Neural cell (in vitro differentiated cells): ENCODE measurements around the gene ZNF524. TPM values are rescaled to one million over a fixed set of nuclear protein-coding genes. Genes with fewer than 3 reads are reported as not detected.

Experiments used
- H2AFZ ChIP-seq: fragments of 200-600, 300-800 bp; sonication (generic), shearing (Covaris generic); 2 replicates; pipeline ENCODE4 v1.6.0; 2014; ENCODE audit warnings: low read depth, mild to moderate bottlenecking, antibody characterized with exemption, low read length, moderate library complexity
- H3F3A ChIP-seq: fragments of 200-600 bp; shearing (Covaris generic); 2 replicates; pipeline ENCODE4 v1.6.1; 2016; ENCODE audit warnings: mild to moderate bottlenecking, moderate library complexity, mixed read lengths, antibody characterized with exemption, low read length; ENCODE audit not compliant: insufficient read depth, poor library complexity, severe bottlenecking
- H3K27ac ChIP-seq: fragments of 200-600, 300-800 bp; sonication (generic), shearing (Covaris generic); 2 replicates; pipeline ENCODE4 v1.5.1; 2014; ENCODE audit warnings: mild to moderate bottlenecking, low read length, moderate library complexity
- H3K27me3 ChIP-seq: fragments of 300-800, 200-600 bp; sonication (generic), shearing (Covaris generic); 2 replicates; pipeline ENCODE4 v1.6.0; 2014; ENCODE audit warnings: mild to moderate bottlenecking, low read depth, low read length, moderate library complexity; ENCODE audit not compliant: insufficient read depth
- H3K36me3 ChIP-seq: fragments of 300-800, 200-600 bp; sonication (generic), shearing (Covaris generic); 2 replicates; pipeline ENCODE4 v1.5.1; 2014; ENCODE audit warnings: mild to moderate bottlenecking, antibody characterized with exemption, low read length, moderate library complexity; ENCODE audit not compliant: insufficient read depth
- H3K4me2 ChIP-seq: fragments of 300-800, 200-600 bp; sonication (generic), shearing (Covaris generic); 2 replicates; pipeline ENCODE4 v1.6.0; 2014; ENCODE audit warnings: mild to moderate bottlenecking, low read length
- H3K4me3 ChIP-seq: fragments of 300-800, 200-600 bp; sonication (generic), shearing (Covaris generic); 2 replicates; pipeline ENCODE4 v1.5.1; 2014; ENCODE audit warnings: mild to moderate bottlenecking, low read length, moderate library complexity
- H3K79me2 ChIP-seq: fragments of 200-600 bp; shearing (Covaris generic); replicated peaks from 2 replicates; pipeline ENCODE4 v1.6.0; 2014; ENCODE audit warnings: mild to moderate bottlenecking, low read length, moderate library complexity; ENCODE audit not compliant: insufficient read depth
- H3K9ac ChIP-seq: fragments of 300-800, 200-600 bp; sonication (generic), shearing (Covaris generic); 2 replicates; pipeline ENCODE4 v1.6.1; 2016; ENCODE audit warnings: mild to moderate bottlenecking, low read length, mixed read lengths
- H3K9me2 ChIP-seq: fragments of 200-600 bp; shearing (Covaris generic); 2 replicates; pipeline ENCODE4 v1.6.1; 2016; ENCODE audit warnings: mild to moderate bottlenecking, low read length, mixed read lengths; ENCODE audit not compliant: insufficient read depth
- H3K9me3 ChIP-seq: fragments of 200-600, 300-800 bp; sonication (generic), shearing (Covaris generic); 2 replicates; pipeline ENCODE4 v1.6.1; 2016; ENCODE audit warnings: mild to moderate bottlenecking, mixed run types, low read length, moderate library complexity, mixed read lengths
- H4K20me1 ChIP-seq: fragments of 200-600 bp; shearing (Covaris generic); 2 replicates; pipeline ENCODE4 v1.6.1; 2016; ENCODE audit warnings: mild to moderate bottlenecking, mixed run types; ENCODE audit not compliant: insufficient read depth
- EP300 ChIP-seq: fragments of 450-650 bp; conservative IDR thresholded peaks from 2 replicates; pipeline ENCODE4 v1.6.1; 2014; ENCODE audit warnings: antibody characterized with exemption, mild to moderate bottlenecking, moderate library complexity; ENCODE audit not compliant: poor library complexity, severe bottlenecking
- EZH2 ChIP-seq: fragments of 200-600, 300-800 bp; shearing (Covaris generic), sonication (generic); IDR thresholded peaks from 2 replicates; pipeline ENCODE4 v1.6.1; 2014; ENCODE audit warnings: antibody characterized with exemption, low read length, borderline replicate concordance, mild to moderate bottlenecking; ENCODE audit not compliant: insufficient read depth, poor library complexity, severe bottlenecking
- MXI1 ChIP-seq: fragments of 450-650 bp; conservative IDR thresholded peaks from 2 replicates; pipeline ENCODE4 v1.6.1; 2014; ENCODE audit warnings: antibody characterized with exemption, mild to moderate bottlenecking; ENCODE audit not compliant: poor library complexity, severe bottlenecking
- POLR2AphosphoS5 ChIP-seq: IDR thresholded peaks from 2 replicates; pipeline ENCODE4 v1.6.1; 2012
- RAD21 ChIP-seq: fragments of 450-650 bp; conservative IDR thresholded peaks from 2 replicates; pipeline ENCODE4 v1.6.1; 2014; ENCODE audit warnings: antibody characterized with exemption, mild to moderate bottlenecking, moderate library complexity
- REST ChIP-seq: IDR thresholded peaks from 2 replicates; pipeline ENCODE4 v1.6.1; 2012; ENCODE audit warnings: borderline replicate concordance
- SMC3 ChIP-seq: fragments of 450-650 bp; conservative IDR thresholded peaks from 2 replicates; pipeline ENCODE4 v1.6.1; 2014; ENCODE audit warnings: antibody characterized with exemption, mild to moderate bottlenecking, moderate library complexity; ENCODE audit not compliant: poor library complexity
- TAF1 ChIP-seq: IDR thresholded peaks from 2 replicates; pipeline ENCODE4 v1.6.1; 2012; ENCODE audit warnings: low read depth
- polyA plus RNA-seq: library from polyadenylated mRNA; depleted of rRNA; stranded (reverse); fragments of >200 nt; gene quantifications from 2 replicates; pipeline ENCODE4 v1.2.3, GENCODE V29; 2014
- TF ChIP-seq, protein P1 (sequence below): fragments of 450-650 bp; IDR thresholded peaks from 2 replicates; pipeline ENCODE4 v1.5.1; 2014; ENCODE audit warnings: antibody characterized with exemption, mild to moderate bottlenecking, moderate library complexity; ENCODE audit not compliant: poor library complexity, severe bottlenecking

The ZNF524 gene
- polyA plus RNA-seq, 1 donor from 2014 or later: 3.2 TPM

DNA sequence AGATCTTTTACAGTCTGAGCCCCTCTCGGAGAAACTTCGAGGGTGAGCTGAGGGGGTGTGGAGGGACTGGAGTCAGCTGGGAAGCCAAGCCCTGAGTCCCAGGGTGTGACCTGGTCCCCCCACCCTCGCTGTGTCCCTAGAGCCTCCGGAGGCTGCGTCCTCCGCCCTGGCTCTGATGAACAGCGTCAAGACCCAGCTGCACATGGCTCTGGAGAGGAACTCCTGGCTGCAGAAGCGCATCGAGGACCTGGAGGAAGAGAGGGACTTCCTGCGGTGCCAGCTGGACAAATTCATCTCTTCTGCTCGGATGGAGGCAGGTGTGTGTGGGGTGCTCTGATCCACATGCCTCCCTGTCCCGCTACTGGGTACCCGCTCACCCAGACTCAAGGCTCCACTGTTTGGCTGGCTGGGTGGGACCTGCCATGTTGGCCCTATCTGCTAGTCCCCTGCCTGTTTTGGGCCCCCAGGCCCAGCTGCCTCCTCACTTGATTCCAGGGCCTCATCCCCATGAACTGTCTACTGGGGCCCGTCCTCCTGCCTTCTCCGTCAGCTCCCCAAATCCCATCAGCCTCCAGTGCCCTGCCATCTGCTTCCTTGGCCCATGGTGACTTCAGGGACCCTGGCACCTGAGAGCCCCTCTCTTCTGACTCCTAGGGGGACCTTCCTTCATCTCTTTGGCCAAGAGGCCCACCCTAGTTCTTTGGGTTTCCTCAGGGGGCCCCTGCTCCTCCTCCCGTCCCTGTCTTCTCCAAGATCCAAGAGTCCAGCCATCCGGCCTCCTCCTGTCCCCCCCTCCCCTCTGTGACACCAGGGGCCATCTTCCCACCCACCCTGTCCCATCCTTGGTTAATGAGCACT, 49.4 kb downstream of the ZNF524 start (continued):
- TF ChIP-seq EP300 (no peak), RAD21 (no peak)

DNA sequence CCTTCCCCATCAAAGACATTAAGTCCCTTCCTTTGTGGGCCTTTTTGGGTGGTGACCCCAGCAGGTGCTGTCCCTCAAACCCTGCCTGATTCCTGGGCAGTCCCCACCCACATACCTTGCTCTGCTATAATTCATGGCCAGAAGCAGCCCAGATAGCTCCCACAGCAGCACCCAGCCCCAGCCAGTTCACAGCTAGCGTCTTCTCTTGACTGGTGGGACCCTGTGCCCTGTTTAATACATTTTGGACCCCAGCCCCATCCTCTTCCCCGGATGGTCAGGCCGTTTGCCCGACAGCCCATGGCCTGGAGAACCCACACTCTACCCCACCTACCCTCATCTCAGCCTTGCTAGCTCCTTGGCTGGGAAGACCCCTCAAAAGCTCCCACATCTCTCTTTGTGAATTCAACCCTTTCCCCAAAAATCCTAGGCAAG, 50.1 kb downstream of the ZNF524 start:
- no peak overlapping the region for H2AFZ ChIP-seq
- H3K36me3 ChIP-seq: no peaks in the 10 kb centered on the region
- H3F3A ChIP-seq: no peaks in the 10 kb centered on the region

More for the DNA sequence above, 50.1 kb downstream of the ZNF524 start:
- TF ChIP-seq POLR2AphosphoS5 (no peak), RAD21 (no peak), EP300 (no peak), MXI1 (no peak), EZH2 (no peak), SMC3 (no peak), TAF1 (no peak), REST (no peak)
- TF ChIP-seq, protein P1, sequence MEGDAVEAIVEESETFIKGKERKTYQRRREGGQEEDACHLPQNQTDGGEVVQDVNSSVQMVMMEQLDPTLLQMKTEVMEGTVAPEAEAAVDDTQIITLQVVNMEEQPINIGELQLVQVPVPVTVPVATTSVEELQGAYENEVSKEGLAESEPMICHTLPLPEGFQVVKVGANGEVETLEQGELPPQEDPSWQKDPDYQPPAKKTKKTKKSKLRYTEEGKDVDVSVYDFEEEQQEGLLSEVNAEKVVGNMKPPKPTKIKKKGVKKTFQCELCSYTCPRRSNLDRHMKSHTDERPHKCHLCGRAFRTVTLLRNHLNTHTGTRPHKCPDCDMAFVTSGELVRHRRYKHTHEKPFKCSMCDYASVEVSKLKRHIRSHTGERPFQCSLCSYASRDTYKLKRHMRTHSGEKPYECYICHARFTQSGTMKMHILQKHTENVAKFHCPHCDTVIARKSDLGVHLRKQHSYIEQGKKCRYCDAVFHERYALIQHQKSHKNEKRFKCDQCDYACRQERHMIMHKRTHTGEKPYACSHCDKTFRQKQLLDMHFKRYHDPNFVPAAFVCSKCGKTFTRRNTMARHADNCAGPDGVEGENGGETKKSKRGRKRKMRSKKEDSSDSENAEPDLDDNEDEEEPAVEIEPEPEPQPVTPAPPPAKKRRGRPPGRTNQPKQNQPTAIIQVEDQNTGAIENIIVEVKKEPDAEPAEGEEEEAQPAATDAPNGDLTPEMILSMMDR: no peak
- H3K9me3 ChIP-seq: no peaks in the 10 kb centered on the region
- H3K27ac ChIP-seq: no peak overlapping the region
- peaks cover 8% of the 10 kb centered on the region for H3K79me2 ChIP-seq
- no peaks in the 10 kb centered on the region for H3K9me2 ChIP-seq
- H3K4me3 ChIP-seq: no peak overlapping the region
- H3K4me2 ChIP-seq: no peak overlapping the region
- no peaks in the 10 kb centered on the region for H4K20me1 ChIP-seq
- no peaks in the 10 kb centered on the region for H3K27me3 ChIP-seq
- no peak overlapping the region for H3K9ac ChIP-seq
